ENCODE results near the gene KIF5A.

DNA sequence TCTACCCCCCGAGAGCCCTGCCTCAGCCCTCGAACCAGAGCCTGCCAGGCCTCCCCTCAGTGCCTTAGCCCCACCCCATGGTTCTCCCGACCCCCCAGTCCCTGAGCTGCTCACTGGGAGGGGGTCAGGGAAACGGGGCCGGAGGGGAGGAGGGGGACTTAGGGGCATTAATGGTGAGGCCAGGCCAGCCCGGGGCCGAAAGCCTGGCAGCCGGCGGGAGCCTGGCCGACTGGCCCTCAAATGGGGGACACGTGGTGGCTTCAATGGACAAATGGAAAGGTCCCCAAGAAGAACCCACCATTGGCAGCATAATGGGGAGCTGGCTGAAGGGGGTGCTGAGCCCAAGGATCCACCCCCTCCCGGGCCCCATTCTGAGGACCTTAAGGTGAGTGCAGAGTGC is 21.7 kb upstream of the KIF5A start:
- TF ChIP-seq, protein P1, sequence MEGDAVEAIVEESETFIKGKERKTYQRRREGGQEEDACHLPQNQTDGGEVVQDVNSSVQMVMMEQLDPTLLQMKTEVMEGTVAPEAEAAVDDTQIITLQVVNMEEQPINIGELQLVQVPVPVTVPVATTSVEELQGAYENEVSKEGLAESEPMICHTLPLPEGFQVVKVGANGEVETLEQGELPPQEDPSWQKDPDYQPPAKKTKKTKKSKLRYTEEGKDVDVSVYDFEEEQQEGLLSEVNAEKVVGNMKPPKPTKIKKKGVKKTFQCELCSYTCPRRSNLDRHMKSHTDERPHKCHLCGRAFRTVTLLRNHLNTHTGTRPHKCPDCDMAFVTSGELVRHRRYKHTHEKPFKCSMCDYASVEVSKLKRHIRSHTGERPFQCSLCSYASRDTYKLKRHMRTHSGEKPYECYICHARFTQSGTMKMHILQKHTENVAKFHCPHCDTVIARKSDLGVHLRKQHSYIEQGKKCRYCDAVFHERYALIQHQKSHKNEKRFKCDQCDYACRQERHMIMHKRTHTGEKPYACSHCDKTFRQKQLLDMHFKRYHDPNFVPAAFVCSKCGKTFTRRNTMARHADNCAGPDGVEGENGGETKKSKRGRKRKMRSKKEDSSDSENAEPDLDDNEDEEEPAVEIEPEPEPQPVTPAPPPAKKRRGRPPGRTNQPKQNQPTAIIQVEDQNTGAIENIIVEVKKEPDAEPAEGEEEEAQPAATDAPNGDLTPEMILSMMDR (IDR thresholded peaks at IDR 0.05) = no peak
- TF ChIP-seq EZH2phosphoT487 (IDR thresholded peaks at IDR 0.05; ENCODE audit: borderline replicate concordance, low read depth) = no peak
- TF ChIP-seq ELF1 (IDR thresholded peaks at IDR 0.05) = no peak
- TF ChIP-seq TAF1 (IDR thresholded peaks at IDR 0.05; ENCODE audit: borderline replicate concordance, low read depth, low read length) = no peak
- TF ChIP-seq POLR2AphosphoS5 (IDR thresholded peaks at IDR 0.05; ENCODE audit: low read depth, low read length) = no peak
- no peak for TF ChIP-seq RCOR1 (IDR thresholded peaks at IDR 0.05; ENCODE audit: low read length)
- no peak for TF ChIP-seq FOXJ3 (CRISPR knock-in tag; IDR thresholded peaks at IDR 0.05)
